ENCODE results near the gene ZER1. TPM values are rescaled to one million over a fixed set of nuclear protein-coding genes. Genes with fewer than 3 reads are reported as not detected.
"Not testable (repeated sequence)": the region's sequence is repeated elsewhere in the genome, so short reads cannot be mapped to it uniquely, and the experiment has no call there.

Gene ZER1
- polyA plus RNA-seq, 1 experiment, result 28.0 TPM

GRCh38 chr9:128703616-128704355 is 67.9 kb downstream of the ZER1 start:
- ChIA-PET CTCF (no interaction called here), POLR2A (interaction anchor here (0.6 kb wide), 1 partner anchor 333 kb away, joined by 7 read pairs; the partner anchor contains the start of gene MIGA2)
- TF ChIP-seq, protein P1, sequence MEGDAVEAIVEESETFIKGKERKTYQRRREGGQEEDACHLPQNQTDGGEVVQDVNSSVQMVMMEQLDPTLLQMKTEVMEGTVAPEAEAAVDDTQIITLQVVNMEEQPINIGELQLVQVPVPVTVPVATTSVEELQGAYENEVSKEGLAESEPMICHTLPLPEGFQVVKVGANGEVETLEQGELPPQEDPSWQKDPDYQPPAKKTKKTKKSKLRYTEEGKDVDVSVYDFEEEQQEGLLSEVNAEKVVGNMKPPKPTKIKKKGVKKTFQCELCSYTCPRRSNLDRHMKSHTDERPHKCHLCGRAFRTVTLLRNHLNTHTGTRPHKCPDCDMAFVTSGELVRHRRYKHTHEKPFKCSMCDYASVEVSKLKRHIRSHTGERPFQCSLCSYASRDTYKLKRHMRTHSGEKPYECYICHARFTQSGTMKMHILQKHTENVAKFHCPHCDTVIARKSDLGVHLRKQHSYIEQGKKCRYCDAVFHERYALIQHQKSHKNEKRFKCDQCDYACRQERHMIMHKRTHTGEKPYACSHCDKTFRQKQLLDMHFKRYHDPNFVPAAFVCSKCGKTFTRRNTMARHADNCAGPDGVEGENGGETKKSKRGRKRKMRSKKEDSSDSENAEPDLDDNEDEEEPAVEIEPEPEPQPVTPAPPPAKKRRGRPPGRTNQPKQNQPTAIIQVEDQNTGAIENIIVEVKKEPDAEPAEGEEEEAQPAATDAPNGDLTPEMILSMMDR (IDR thresholded peaks at IDR 0.05; ENCODE audit: low read depth, low read length), result no peak
- no peaks in the 10 kb centered on the region for H3K27me3 ChIP-seq (ENCODE audit: control insufficient read depth, insufficient read depth, low read length)
- H3K27ac ChIP-seq (ENCODE audit: low read depth, low read length), result no peak overlapping the region
- H3K4me3 ChIP-seq (ENCODE audit: low read depth, low read length), result no peak overlapping the region; the same call in 1 of the 2 replicates
- DNase-seq (ENCODE audit: low read depth, low spot score), result no peak
- no peaks in the 10 kb centered on the region; the same call in 1 of the 2 replicates for H3K9me3 ChIP-seq (ENCODE audit: control insufficient read depth, insufficient read depth, low read length)

GRCh38 chr9:128702949-128703615 is 68.6 kb downstream of the ZER1 start:
- H3K27ac ChIP-seq (ENCODE audit: low read depth, low read length), result no peak overlapping the region
- no peaks in the 10 kb centered on the region; the same call in 1 of the 2 replicates for H3K9me3 ChIP-seq (ENCODE audit: control insufficient read depth, insufficient read depth, low read length)
- peak overlapping the region; percentile 69 for H3K4me3 ChIP-seq (ENCODE audit: low read depth, low read length)
- DNase-seq (ENCODE audit: low read depth, low spot score), result no peak
- CTCF ChIA-PET, result no interaction called here
- H3K27me3 ChIP-seq (ENCODE audit: control insufficient read depth, insufficient read depth, low read length), result no peaks in the 10 kb centered on the region
- TF ChIP-seq, protein P1 (IDR thresholded peaks at IDR 0.05; ENCODE audit: low read depth, low read length), result no peak
- POLR2A ChIA-PET, result no interaction called here

DNA sequence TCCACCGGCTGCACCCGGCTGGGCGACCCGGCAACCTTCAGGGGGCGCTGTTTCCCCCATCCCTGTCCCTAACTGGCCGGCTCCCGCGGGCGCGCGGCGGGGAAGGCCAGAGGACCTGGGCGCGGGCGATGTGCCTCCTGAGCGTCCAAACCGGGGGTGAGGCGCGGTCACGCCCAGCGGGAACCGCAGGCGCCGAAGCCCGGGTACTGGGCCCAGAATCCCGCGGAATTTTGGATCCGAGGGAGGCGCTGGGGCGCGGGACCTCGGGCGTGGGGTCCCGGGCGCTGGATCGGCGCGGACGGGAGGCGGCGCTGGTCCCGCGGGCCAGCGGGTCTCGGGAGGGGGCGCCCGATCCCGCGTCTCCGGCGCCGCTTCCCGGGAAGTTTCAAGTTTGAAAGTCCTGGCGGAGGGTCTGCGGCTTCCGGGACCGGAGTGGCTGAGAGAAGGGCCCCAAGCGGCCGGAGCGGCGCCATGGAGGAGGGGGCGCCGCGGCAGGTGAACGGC is 69.2 kb downstream of the ZER1 start, which contains the start of gene PKN3:
TSS of gene PKN3 (plus strand) at position 59 of the 504 bp plus-strand sequence. CDS start at position 472, 413 bp downstream.
- no peaks in the 10 kb centered on the region for H3K27me3 ChIP-seq (ENCODE audit: control insufficient read depth, insufficient read depth, low read length)
- no peaks in the 10 kb centered on the region; the same call in 1 of the 2 replicates for H3K9me3 ChIP-seq (ENCODE audit: control insufficient read depth, insufficient read depth, low read length)
- H3K4me3 ChIP-seq (ENCODE audit: low read depth, low read length), result peak within 1 kb of the TSS; percentile 69
- CTCF ChIA-PET, result interaction anchor here (0.5 to 1.5 kb wide), 19 partner anchors 8 to 224 kb away, joined by 3 to 11 read pairs (median 4); no protein-coding TSS in a partner anchor
- no peak for DNase-seq (ENCODE audit: low read depth, low spot score)
- no peak within 1 kb of the TSS for H3K27ac ChIP-seq (ENCODE audit: low read depth, low read length)
- TF ChIP-seq, protein P1 (IDR thresholded peaks at IDR 0.05; ENCODE audit: low read depth, low read length), result peak; percentile 79
- POLR2A ChIA-PET, result interaction anchor here (1.0 kb wide), 1 partner anchor 54 kb away, joined by 7 read pairs; no protein-coding TSS in a partner anchor

DNA sequence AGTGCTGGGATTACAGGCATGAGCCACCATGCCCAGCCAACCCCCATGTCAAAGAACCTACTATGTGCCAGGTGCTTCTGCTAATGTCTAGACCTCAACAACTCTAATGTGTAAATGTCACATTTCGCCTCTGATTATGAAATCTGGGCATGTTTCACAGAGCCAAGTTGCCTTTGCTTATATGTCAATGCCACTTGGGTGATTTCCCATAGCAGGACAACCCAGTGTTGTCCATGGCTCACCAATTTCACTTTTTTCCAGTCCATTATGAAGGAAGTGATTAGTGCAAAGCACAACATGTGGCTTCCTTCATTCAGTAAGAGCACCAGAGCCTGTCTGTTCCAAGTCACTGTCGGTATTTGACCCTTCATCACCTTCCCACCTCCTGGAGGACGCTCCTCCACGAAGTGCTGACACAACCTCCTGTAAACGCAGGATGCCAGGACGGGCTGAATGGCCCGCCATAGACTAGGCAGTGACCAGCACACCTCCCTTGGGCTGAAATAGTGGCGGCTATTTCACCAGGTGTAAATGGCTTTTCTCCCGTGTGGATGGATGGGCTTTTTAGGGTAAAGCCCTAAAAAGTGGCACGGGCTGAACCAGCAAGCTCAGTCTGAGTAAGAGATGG is 70.4 kb downstream of the ZER1 start:
- ChIA-PET CTCF (interaction anchor here (0.7 to 1.5 kb wide), 7 partner anchors 8 to 225 kb away, joined by 3 to 11 read pairs (median 3); no protein-coding TSS in a partner anchor), POLR2A (no interaction called here)
- DNase-seq (ENCODE audit: low read depth, low spot score), result no peak
- Histone ChIP-seq H3K27ac (ENCODE audit: low read depth, low read length) (no peak overlapping the region), H3K4me3 (ENCODE audit: low read depth, low read length) (no peak overlapping the region), H3K27me3 (ENCODE audit: control insufficient read depth, insufficient read depth, low read length) (no peaks in the 10 kb centered on the region), H3K9me3 (ENCODE audit: control insufficient read depth, insufficient read depth, low read length) (no peaks in the 10 kb centered on the region; the same call in 1 of the 2 replicates)
- TF ChIP-seq, protein P1 (IDR thresholded peaks at IDR 0.05; ENCODE audit: low read depth, low read length), result no peak

DNA sequence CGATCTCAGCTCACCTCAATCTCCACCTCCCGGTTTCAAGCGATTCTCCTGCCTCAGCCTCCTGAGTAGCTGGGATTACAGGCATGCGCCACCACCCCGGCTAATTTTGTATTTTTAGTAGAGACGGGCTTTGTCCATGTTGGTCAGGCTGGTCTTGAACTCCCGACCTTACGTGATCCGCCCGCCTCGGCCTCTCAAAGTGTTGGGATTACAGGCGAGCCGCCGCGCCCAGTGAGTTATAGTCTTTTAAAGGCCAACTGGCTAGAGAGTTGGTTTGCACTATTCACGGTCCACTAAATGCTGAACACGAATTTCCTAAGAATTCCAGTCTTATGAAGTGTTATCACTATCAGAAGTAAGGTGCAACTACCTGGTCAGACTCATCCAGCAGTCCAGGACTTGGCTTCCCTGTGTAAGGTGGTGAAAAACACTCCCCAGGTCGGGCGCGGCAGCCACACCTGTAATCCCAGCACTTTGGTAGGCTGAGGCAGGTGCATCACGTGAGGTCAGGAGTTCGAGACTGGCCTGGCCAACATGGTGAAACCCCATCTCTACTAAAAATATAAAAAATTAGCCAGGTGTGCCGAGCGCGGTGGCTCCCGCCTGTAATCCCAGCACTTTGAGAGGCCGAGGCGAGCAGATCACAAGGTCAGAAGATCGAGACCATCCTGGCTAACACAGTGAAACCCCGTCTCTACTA is 72.5 kb downstream of the ZER1 start:
- CTCF ChIA-PET; H3K9me3 ChIP-seq (ENCODE audit: control insufficient read depth, insufficient read depth, low read length); H3K4me3 ChIP-seq (ENCODE audit: low read depth, low read length); H3K27ac ChIP-seq (ENCODE audit: low read depth, low read length); DNase-seq (ENCODE audit: low read depth, low spot score); H3K27me3 ChIP-seq (ENCODE audit: control insufficient read depth, insufficient read depth, low read length): not testable (repeated sequence)
- POLR2A ChIA-PET, result interaction anchor here (0.7 kb wide), 1 partner anchor 37 kb away, joined by 4 read pairs; no protein-coding TSS in a partner anchor

All from AG04450 (cell line).